Peyer's patch (tissue), 4 donors: ENCODE data around the gene SUDS3. TPM values are rescaled to one million over a fixed set of nuclear protein-coding genes. Genes with fewer than 3 reads are reported as not detected.
"Not testable (repeated sequence)": the region's sequence is repeated elsewhere in the genome, so short reads cannot be mapped to it uniquely, and the experiment has no call there.

Experiments used
- DNase-seq, 3 donors: peaks; one replicate each; pipeline ENCODE4 v3.0.0-alpha.2; 2017 to 2019
- H3K27ac ChIP-seq, 4 donors: fragments of 200-600 bp; sonication (generic); one replicate each; pipeline ENCODE4 v1.5.1; 2016 to 2019
- H3K27me3 ChIP-seq, 2 donors: fragments of 200-600 bp; sonication (generic); one replicate each; pipeline ENCODE4 v1.5.1; 2019
- H3K36me3 ChIP-seq, 3 donors: fragments of 200-600 bp; sonication (generic); one replicate each; pipeline ENCODE4 v1.5.1; 2016 to 2019
- H3K4me1 ChIP-seq, 4 donors: fragments of 200-600 bp; sonication (generic); one replicate each; pipeline ENCODE4 v1.5.1; 2016 to 2019
- H3K4me3 ChIP-seq, 4 donors: fragments of 200-600 bp; sonication (generic); 1 replicate in 3 of 4; 2 replicates in 1 of 4; pipeline ENCODE4 v1.5.1; 2016 to 2019; ENCODE audit warnings: mild to moderate bottlenecking in 1 of 4
- H3K9me3 ChIP-seq, 4 donors: fragments of 200-600 bp; sonication (generic); one replicate each; pipeline ENCODE4 v1.5.1; 2016 to 2019; ENCODE audit warnings: mild to moderate bottlenecking in 1 of 4
- CTCF ChIP-seq, 6 experiments: fragments of 450-650 bp in 4 of 6; fragments of 200-600 bp in 2 of 6; sonication (generic) in 1 of 6; IDR thresholded peaks; one replicate each; pipeline ENCODE4 v1.5.1; 2017 to 2019; ENCODE audit warnings: antibody characterized with exemption in 6 of 6, mild to moderate bottlenecking in 3 of 6, moderate library complexity in 1 of 6
- POLR2A ChIP-seq, 2 donors: fragments of 450-650 bp; IDR thresholded peaks; one replicate each; pipeline ENCODE4 v1.5.1; 2017; ENCODE audit warnings: antibody characterized with exemption in 2 of 2, mild to moderate bottlenecking in 2 of 2, moderate library complexity in 2 of 2
- total RNA-seq, 4 donors: library from RNA; depleted of rRNA; stranded (reverse); fragments of >200 nt; gene quantifications; one replicate each; pipeline ENCODE4 v1.1.0, GENCODE V29; 2016

Gene SUDS3
- total RNA-seq, 4 donors from 2014 or later: 39.2 to 86.7 (median 66.1) TPM

- Histone ChIP-seq H3K4me1 (no peaks in the 10 kb centered on the region), H3K27ac (no peak overlapping the region), H3K27me3 (no peaks in the 10 kb centered on the region), H3K4me3 (no peak overlapping the region), H3K36me3 (peaks cover 0 to 92% (median 0%) of the 10 kb centered on the region in 3 donors), H3K9me3 (no peaks in the 10 kb centered on the region)
- DNase-seq: no peak
- TF ChIP-seq CTCF (IDR thresholded peaks at IDR 0.05) (no peak), POLR2A (IDR thresholded peaks at IDR 0.05) (no peak)
Observed at GRCh38 chr12:118397708-118398440, 21.5 kb downstream of the SUDS3 start.

DNA sequence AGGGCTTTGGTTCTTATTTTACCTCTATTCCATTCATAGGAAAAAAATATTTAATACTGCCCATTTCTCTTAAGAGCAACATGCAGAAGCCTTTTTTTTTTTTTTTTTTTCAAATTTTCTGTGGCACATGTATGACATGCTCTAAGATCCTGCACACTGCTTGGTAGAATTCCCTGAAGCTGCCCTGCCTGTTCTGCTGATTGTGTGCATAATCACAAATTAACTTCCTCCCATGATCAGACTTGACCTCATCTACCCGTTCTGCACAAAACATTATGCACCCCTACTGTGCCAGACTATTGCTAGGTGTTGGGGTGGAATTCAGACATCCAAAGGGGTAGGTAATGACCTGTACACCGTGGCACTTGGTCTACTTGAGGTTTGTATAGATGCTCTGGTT lies 22.2 kb downstream of the SUDS3 start:
- no peak overlapping the region for H3K27ac ChIP-seq
- no peaks in the 10 kb centered on the region for H3K27me3 ChIP-seq
- DNase-seq: no peak
- no peaks in the 10 kb centered on the region for H3K9me3 ChIP-seq
- no peaks in the 10 kb centered on the region for H3K4me1 ChIP-seq
- TF ChIP-seq CTCF (IDR thresholded peaks at IDR 0.05) (no peak), POLR2A (IDR thresholded peaks at IDR 0.05) (no peak)
- no peak overlapping the region for H3K4me3 ChIP-seq
- peaks cover 0 to 95% (median 0%) of the 10 kb centered on the region in 3 donors for H3K36me3 ChIP-seq

DNA sequence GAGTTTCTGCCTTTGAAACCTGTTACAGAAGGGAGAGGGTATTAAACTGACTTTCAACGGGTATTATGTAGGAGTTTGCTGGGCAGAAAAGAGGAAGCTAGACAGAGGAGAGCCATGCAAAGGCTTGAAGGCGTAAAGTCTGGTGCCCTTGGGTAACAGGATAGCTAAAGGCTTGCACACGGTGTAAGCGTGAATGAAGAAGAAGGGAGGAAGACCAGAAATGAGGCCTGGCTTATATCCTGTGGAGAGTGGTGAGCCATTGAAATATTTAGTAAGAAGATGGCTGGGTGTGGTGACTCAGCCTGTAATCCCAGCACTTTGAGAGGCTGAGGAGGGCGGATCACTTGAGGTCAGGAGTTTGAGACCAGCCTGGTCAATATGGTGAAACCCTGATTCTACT lies 22.6 kb downstream of the SUDS3 start:
- Histone ChIP-seq H3K27me3 (no peaks in the 10 kb centered on the region), H3K27ac (no peak overlapping the region), H3K9me3 (no peaks in the 10 kb centered on the region), H3K4me3 (no peak overlapping the region), H3K36me3 (peaks cover 0 to 95% (median 0%) of the 10 kb centered on the region in 3 donors), H3K4me1 (no peaks in the 10 kb centered on the region)
- TF ChIP-seq CTCF (IDR thresholded peaks at IDR 0.05) (no peak), POLR2A (IDR thresholded peaks at IDR 0.05) (no peak)
- DNase-seq: no peak

DNA sequence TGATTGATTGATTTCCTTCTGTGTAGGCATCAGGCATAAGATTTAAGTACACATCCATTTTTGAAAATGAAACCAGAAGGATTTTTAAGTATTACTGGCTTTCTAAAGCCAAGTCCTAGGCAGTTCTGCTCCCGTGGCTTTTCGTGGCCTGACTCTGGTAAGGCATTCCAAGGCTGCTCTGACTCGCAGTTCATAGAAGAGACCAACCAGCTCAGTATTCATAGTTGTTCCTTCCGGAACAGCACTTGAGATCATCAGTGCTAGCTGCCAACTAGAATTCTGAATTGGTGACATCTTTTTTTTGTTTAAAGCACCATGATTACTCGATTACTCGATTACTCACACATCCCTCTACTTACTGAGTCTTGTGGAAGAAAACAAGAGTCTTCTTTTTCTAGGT lies 25.9 kb downstream of the SUDS3 start:
- peaks cover 0 to 88% (median 0%) of the 10 kb centered on the region in 3 donors for H3K36me3 ChIP-seq
- no peaks in the 10 kb centered on the region for H3K27me3 ChIP-seq
- TF ChIP-seq CTCF (IDR thresholded peaks at IDR 0.05) (no peak), POLR2A (IDR thresholded peaks at IDR 0.05) (no peak)
- no peak for DNase-seq
- H3K4me1 ChIP-seq: no peaks in the 10 kb centered on the region
- no peak overlapping the region for H3K27ac ChIP-seq
- H3K9me3 ChIP-seq: no peaks in the 10 kb centered on the region
- no peak overlapping the region for H3K4me3 ChIP-seq

GRCh38 chr12:118404876-118405521 lies 28.6 kb downstream of the SUDS3 start:
- no peaks in the 10 kb centered on the region for H3K27me3 ChIP-seq
- H3K9me3 ChIP-seq: no peaks in the 10 kb centered on the region
- DNase-seq: peak in 2 of 3 donors; percentile 67 to 82
- H3K27ac ChIP-seq: no peak overlapping the region
- peak; percentile 47 to 79 (median 70) for TF ChIP-seq CTCF (IDR thresholded peaks at IDR 0.05)
- no peak for TF ChIP-seq POLR2A (IDR thresholded peaks at IDR 0.05)
- H3K4me1 ChIP-seq: no peaks in the 10 kb centered on the region
- no peak overlapping the region for H3K4me3 ChIP-seq
- peaks cover 0 to 82% (median 0%) of the 10 kb centered on the region in 3 donors for H3K36me3 ChIP-seq

DNA sequence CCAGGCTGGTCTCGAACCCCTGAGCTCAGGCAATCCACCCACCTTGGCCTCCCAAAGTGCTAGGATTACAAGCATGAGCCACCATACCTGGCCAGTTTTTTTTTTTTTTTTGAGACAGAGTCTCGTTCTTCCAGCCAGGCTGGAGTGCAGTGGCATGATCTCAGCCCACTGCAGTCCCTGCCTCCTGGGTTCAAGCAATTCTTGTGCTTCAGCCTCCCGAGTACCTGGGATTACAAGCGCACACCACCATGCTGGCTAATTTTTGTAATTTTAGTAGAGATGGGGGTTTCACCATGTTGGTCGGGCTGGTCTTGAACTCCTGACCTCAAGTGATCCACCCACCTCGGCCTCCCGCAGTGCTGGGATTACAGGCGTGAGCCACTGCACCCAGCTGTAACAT lies 31.9 kb downstream of the SUDS3 start:
- not testable (repeated sequence) for H3K9me3 ChIP-seq, H3K27ac ChIP-seq
- H3K36me3 ChIP-seq: peaks cover 0 to 76% (median 0%) of the 10 kb centered on the region in 3 donors

More for the DNA sequence above, 31.9 kb downstream of the SUDS3 start:
- not testable (repeated sequence) for H3K4me1 ChIP-seq, H3K27me3 ChIP-seq, H3K4me3 ChIP-seq, DNase-seq
